Kidney epithelial cell (primary cell): ENCODE data around the gene HOXD3. TPM values are rescaled to one million over a fixed set of nuclear protein-coding genes. Genes with fewer than 3 reads are reported as not detected.

Experiments
- DNase-seq: peaks from one replicate; pipeline ENCODE4 v3.0.0-alpha.2; 2010; ENCODE audit warnings: low read depth
- H3K27me3 ChIP-seq: 2 replicates; pipeline ENCODE4 v1.6.0; 2011; ENCODE audit warnings: low read length; ENCODE audit not compliant: control insufficient read depth, insufficient read depth
- H3K36me3 ChIP-seq: 2 replicates; pipeline ENCODE4 v1.5.1; 2011; ENCODE audit warnings: low read length; ENCODE audit not compliant: control insufficient read depth, insufficient read depth
- H3K4me3 ChIP-seq: 2 replicates; pipeline ENCODE4 v1.5.1; 2011; ENCODE audit warnings: low read depth, mild to moderate bottlenecking, control low read depth, low read length
- total RNA-seq: library from RNA; depleted of rRNA; stranded (reverse); fragments of >200 nt; gene quantifications from 2 replicates; pipeline ENCODE4 v1.2.3, GENCODE V29; 2015
- TF ChIP-seq, protein P1 (sequence below): IDR thresholded peaks from 2 replicates; pipeline ENCODE4 v1.5.1; 2011; ENCODE audit warnings: mild to moderate bottlenecking, moderate library complexity, low read length, control low read depth, inconsistent platforms; ENCODE audit not compliant: insufficient read depth, poor library complexity, severe bottlenecking

The HOXD3 gene
- total RNA-seq, 1 donor from 2014 or later = 5.4 TPM

DNA sequence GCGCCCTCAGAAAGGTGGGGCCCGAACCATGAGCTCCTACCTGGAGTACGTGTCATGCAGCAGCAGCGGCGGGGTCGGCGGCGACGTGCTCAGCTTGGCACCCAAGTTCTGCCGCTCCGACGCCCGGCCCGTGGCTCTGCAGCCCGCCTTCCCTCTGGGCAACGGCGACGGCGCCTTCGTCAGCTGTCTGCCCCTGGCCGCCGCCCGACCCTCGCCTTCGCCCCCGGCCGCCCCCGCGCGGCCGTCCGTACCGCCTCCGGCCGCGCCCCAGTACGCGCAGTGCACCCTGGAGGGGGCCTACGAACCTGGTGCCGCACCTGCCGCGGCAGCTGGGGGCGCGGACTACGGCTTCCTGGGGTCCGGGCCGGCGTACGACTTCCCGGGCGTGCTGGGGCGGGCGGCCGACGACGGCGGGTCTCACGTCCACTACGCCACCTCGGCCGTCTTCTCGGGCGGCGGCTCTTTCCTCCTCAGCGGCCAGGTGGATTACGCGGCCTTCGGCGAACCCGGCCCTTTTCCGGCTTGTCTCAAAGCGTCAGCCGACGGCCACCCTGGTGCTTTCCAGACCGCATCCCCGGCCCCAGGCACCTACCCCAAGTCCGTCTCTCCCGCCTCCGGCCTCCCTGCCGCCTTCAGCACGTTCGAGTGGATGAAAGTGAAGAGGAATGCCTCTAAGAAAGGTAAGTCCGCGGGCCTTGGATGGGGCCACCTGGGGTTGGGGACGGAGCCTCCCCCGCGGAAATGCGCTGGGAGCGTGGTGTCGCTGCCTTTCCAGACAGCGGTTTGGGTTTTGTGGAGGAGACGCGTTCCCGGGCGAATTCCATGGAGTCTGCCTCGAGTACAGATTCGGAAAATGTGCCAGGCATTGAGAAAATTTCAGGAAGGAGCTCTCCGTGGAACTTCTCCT is 31.9 kb downstream of the HOXD3 start:
- no peaks in the 10 kb centered on the region for H3K27me3 ChIP-seq
- TF ChIP-seq, protein P1, sequence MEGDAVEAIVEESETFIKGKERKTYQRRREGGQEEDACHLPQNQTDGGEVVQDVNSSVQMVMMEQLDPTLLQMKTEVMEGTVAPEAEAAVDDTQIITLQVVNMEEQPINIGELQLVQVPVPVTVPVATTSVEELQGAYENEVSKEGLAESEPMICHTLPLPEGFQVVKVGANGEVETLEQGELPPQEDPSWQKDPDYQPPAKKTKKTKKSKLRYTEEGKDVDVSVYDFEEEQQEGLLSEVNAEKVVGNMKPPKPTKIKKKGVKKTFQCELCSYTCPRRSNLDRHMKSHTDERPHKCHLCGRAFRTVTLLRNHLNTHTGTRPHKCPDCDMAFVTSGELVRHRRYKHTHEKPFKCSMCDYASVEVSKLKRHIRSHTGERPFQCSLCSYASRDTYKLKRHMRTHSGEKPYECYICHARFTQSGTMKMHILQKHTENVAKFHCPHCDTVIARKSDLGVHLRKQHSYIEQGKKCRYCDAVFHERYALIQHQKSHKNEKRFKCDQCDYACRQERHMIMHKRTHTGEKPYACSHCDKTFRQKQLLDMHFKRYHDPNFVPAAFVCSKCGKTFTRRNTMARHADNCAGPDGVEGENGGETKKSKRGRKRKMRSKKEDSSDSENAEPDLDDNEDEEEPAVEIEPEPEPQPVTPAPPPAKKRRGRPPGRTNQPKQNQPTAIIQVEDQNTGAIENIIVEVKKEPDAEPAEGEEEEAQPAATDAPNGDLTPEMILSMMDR = no peak
- no peaks in the 10 kb centered on the region for H3K36me3 ChIP-seq
- peak overlapping the region; percentile 82 for H3K4me3 ChIP-seq
- no peak for DNase-seq

DNA sequence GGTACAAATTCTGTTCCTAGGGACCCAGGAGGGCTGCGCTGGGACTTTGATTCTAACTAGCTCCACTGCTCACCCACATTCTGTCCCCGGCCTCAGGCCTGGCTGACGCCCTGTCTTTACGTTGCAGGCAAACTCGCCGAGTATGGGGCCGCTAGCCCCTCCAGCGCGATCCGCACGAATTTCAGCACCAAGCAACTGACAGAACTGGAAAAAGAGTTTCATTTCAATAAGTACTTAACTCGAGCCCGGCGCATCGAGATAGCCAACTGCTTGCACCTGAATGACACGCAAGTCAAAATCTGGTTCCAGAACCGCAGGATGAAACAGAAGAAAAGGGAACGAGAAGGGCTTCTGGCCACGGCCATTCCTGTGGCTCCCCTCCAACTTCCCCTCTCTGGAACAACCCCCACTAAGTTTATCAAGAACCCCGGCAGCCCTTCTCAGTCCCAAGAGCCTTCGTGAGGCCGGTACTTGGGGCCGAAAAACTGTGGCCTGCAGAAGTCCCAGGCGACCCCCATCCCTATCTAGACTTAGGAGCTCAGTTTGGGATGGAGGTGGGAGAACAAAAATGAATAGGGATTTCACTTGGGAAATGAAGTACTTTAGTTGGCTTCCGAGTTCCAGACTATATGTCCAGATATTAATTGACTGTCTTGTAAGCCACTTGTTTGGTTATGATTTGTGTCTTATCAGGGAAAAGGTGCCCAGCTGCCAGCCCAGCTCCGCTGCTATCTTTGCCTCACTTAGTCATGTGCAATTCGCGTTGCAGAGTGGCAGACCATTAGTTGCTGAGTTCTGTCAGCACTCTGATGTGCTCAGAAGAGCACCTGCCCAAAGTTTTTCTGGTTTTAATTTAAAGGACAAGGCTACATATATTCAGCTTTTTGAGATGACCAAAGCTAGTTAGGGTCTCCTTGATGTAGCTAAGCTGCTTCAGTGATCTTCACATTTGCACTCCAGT is 32.9 kb downstream of the HOXD3 start:
- no peak for DNase-seq
- Histone ChIP-seq H3K36me3 (no peaks in the 10 kb centered on the region), H3K27me3 (no peaks in the 10 kb centered on the region), H3K4me3 (peak overlapping the region; percentile 82)
- TF ChIP-seq, protein P1 = no peak

DNA sequence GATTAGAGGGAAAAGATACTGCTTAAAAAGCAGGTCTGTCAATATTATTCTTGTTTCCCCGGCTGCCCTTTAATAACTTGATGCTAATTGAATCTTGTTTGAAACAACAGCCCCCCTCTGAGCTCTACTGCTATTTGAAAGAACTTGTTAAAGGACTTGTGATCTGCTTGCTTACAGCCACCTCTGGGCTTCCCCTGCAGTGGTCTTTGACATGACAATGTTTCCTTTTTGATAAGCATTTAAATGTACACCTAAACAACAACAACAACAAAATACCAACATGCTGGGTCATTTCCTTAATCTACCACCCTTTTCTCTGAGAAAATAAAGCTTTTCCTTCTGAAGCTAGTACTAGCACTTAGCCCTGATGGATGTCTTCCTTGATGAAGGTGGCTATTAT is 35.2 kb downstream of the HOXD3 start:
- no peak overlapping the region for H3K4me3 ChIP-seq
- TF ChIP-seq, protein P1 = no peak
- DNase-seq = no peak
- H3K36me3 ChIP-seq = no peaks in the 10 kb centered on the region
- no peaks in the 10 kb centered on the region for H3K27me3 ChIP-seq

GRCh38 chr2:176193048-176193447 is 35.9 kb downstream of the HOXD3 start:
- no peak for DNase-seq
- H3K4me3 ChIP-seq = no peak overlapping the region
- TF ChIP-seq, protein P1 = no peak
- H3K27me3 ChIP-seq = no peaks in the 10 kb centered on the region
- H3K36me3 ChIP-seq = no peaks in the 10 kb centered on the region

- DNase-seq = no peak
- Histone ChIP-seq H3K36me3 (no peaks in the 10 kb centered on the region), H3K4me3 (no peak overlapping the region), H3K27me3 (no peaks in the 10 kb centered on the region)
- TF ChIP-seq, protein P1 = no peak
Observed at GRCh38 chr2:176199902-176200301, 42.8 kb downstream of the HOXD3 start.
